Mammary epithelial cell (primary cell): ENCODE results near the gene PADI2.

Experiments used
- CTCF ChIP-seq, 2 donors: IDR thresholded peaks in 1 of 2; conservative IDR thresholded peaks in 1 of 2; 2 replicates each; pipeline ENCODE4 v1.5.1; 2011 to 2012; ENCODE audit warnings: inconsistent platforms in 2 of 2, low read length in 2 of 2, mild to moderate bottlenecking in 2 of 2, control low read depth in 1 of 2, low read depth in 1 of 2; ENCODE audit not compliant: insufficient read depth in 1 of 2; ENCODE audit errors: extremely low read depth in 1 of 2
- EZH2 ChIP-seq: IDR thresholded peaks from 2 replicates; pipeline ENCODE4 v1.6.1; 2012; ENCODE audit warnings: low read length, inconsistent platforms, borderline replicate concordance

GRCh38 chr1:17093822-17094393, 25.3 kb downstream of the PADI2 start:
- TF ChIP-seq CTCF (conservative IDR thresholded peaks at IDR 0.05 in 1 of 2, IDR thresholded peaks at IDR 0.05 in 1 of 2; ENCODE audit: extremely low read depth in 1 of 2, insufficient read depth in 1 of 2, low read depth in 1 of 2, low read length in 2 of 2), result no peak
- TF ChIP-seq EZH2, result no peak
